HT-29 (cell line): ENCODE results near the gene TMPRSS6. TPM values are rescaled to one million over a fixed set of nuclear protein-coding genes. Genes with fewer than 3 reads are reported as not detected.

ENCODE experiments used
- DNase-seq: peaks from one replicate; pipeline ENCODE4 v3.0.0-alpha.2; 2015; ENCODE audit warnings: low spot score
- total RNA-seq: library from RNA; depleted of rRNA; stranded (reverse); fragments of >200 nt; shearing (Covaris generic); gene quantifications from 2 replicates; pipeline ENCODE4 v1.2.3, GENCODE V29; 2014

Gene TMPRSS6
- total RNA-seq, 1 experiment from 2014 or later, result not detected

- no peak for DNase-seq
These were observed 42.1 kb downstream of the TMPRSS6 start for GRCh38 chr22:37067428-37067827.

DNA sequence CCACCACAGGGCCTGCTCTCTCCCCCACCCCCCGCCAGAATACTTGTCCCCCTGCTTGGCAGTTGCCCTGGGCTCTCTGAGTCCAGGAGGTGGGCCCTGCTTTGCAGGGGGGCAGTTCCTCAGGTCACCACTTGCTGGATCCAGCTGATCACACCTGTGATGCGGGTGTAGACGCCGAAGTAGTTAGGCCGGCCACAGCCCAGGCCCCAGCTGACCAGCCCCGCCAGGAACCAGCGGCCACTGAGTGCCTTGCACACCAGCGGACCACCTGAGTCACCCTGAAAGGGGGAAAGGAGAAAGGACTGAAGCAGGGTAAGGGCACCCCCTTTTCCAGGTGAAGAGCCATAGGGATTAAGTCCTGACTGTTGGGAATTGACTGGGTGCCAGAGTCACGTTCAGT, 43.6 kb downstream of the TMPRSS6 start:
- DNase-seq, result no peak

- no peak for DNase-seq
These were observed 44.3 kb downstream of the TMPRSS6 start for GRCh38 chr22:37065180-37065579.

GRCh38 chr22:37064553-37064952, 45.0 kb downstream of the TMPRSS6 start:
- no peak for DNase-seq

- DNase-seq, result peak; percentile 39
These were observed 45.8 kb downstream of the TMPRSS6 start for GRCh38 chr22:37063431-37064420.

DNA sequence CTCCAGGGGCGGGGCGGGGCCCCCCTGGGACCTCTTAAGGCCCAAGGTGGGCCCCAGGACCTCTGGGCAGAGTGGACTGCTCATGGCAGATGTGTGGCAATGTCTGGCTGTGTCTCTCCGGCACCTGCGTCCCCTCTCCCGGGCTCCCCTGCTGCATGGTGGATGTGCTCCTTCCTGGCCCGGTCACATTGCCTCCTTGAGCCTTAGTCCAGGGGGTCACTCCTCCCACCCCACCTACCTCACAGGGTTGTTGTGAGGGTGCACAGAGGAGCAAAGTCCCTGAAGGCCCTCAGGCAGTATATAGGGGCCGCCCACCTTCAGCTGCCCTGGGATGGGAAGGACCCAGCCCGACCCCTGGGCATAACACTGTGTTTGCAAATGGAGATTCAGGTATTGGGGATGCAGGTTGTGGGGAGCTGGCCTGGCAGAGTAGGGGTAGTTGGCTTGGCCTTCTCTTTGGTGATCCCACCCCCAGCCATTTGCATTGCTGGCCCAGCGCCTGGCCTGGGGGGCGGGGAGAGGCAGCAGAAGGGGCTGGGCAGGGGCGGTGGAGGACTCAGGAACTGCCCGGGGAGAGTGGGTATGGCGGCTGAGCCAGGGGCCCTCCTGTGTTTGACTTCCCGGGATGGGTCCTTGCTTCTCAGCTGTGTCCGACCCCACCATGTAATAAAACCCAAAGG, 46.7 kb downstream of the TMPRSS6 start:
- no peak for DNase-seq

- no peak for DNase-seq
These were observed 47.2 kb downstream of the TMPRSS6 start for GRCh38 chr22:37062376-37062675.

- DNase-seq, result no peak
These were observed 47.7 kb downstream of the TMPRSS6 start for GRCh38 chr22:37061611-37062375.

DNA sequence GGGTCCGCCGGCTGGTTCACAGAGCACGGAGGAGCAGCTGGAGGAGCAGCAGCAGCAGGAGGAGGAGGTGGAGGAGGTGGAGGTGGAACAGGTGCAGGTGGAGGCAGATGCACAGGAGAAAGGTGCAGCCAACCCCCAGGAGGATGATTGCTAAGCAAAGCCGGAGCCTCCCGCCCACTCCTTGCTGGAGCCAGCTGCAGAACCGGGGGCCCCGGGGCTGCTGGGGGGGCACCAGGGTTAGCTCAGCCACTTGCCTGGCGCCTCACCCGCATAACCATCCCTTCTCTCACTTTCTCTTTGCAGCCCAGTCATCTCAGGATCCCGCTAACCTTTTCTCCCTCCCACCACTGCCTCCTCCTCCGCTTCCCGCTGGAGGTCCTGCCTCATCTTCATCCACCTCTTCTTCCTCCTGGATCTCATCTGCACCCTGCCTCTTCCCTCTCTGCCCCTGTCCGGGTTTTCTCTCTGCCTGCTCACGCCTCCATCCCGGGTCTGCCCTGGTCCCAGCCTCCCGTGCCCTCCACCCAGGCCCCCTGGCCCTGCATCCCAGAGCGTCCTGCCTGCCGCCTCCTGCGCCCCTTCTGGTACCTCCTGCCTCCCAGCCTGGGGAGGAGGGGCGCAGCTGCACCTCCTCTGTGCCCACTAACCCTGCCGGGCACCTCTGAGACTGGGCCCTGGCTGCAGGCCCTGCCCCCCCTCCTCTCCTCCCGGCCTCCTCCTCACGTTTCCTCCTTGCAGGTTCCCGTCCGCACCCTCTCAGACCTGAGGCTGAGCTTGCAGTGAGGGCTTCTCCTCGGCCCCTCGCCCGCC, 48.5 kb downstream of the TMPRSS6 start:
- no peak for DNase-seq

DNA sequence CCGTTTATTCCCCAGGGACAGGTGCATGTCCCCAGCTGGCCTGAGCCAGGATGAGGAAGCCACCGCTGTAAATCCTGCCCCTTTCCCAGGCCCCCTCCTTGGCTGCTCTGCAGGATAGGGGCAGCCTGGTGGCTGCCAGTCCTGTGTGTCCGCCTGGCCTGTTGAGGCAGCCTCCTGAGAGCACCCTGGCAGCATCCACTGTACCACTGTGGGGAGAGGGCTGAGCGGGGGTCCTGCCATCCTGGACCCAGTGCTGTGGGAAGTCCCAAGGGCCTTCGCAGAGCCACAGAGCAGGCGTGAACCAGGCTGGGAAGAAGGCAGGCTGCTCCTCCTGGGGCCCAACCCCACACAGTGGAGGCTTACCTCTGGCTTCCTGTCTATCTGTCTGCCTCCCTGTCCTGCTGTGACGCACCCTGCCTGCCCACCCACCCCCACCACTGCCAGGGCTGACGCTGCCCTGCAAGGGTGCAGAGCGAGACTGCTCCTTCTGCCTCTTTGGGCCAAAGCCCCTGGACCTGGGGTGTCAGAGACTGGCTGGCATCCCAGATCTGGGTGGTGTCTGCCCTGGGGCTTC, 49.5 kb downstream of the TMPRSS6 start:
- DNase-seq, result no peak

GRCh38 chr22:37058917-37059701, 50.4 kb downstream of the TMPRSS6 start:
- DNase-seq, result no peak

GRCh38 chr22:37057796-37058510, 51.6 kb downstream of the TMPRSS6 start:
- no peak for DNase-seq

DNA sequence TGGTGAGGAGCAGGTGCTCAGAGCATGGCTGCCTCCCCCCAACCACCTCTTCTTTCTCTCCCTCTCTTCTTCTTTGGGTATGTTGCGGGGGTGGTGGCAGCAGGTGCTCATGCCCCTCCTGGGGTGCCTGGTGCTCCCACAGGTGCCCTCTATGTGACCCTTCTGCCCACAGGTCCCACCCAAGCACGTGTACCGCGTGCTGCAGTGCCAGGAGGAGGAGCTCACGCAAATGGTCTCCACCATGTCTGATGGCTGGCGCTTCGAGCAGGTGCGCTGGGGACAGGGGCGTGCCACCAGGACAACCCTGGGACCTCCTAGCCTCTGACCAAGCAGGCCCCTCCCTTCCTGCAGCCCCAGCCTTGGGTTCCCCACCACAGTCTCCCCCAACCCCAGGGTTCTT, 52.3 kb downstream of the TMPRSS6 start:
- no peak for DNase-seq

GRCh38 chr22:37056246-37056645, 53.3 kb downstream of the TMPRSS6 start:
- no peak for DNase-seq

DNA sequence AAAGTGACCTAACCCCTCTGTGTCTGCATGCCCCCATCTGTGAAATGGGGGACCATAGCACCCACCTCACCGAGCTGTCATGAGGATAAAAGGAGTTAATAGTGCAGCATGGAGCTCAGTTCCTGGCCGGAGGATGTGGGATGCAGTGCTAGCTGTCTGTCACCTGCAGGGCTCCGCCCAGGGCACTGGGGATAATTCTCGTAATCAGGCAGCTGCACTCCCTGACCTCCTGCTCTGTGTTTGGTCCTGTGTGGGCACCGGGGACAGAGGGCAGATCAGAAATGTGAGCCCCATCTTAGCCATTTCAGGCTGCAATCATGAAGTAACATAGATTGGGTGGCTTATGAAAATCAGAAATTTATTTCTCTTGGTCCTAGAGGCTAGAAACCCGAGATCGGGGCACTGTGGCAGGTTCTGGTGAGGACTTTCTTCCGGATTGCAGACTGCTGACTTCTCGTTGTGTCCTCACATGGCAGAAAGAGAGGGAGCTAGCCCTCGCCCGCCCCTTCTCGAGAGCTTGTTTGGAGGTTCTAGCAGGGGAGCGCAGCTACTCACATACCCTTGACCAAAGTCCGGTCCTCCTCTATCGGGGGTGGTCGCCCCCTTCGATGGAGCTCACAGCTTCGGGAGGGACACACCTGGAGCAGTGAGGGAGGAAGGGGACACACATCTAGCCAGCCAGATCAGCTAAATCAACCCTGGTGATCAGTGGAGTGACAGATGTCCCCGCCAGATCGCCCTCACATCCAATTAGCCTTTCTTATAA, 54.7 kb downstream of the TMPRSS6 start:
- no peak for DNase-seq

DNA sequence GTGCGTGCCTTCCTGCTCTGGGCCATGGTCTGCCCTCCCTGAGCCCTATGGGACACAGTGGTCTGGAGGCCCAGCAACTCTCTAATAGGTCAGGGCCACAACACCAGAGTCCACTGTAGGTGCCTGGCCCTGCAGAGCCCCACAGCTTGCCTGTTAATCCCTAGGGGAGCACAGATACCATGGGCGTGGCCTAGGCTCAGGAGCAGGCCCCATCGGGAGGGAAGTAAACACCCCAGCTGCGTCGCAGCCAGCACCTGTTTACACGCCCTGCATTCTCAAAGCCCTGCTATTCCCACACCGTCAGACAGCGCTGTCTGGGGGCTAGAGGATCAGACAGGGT, 55.5 kb downstream of the TMPRSS6 start:
- no peak for DNase-seq

- DNase-seq, result no peak
These were observed 56.0 kb downstream of the TMPRSS6 start for GRCh38 chr22:37053310-37054055.
